GM19463 (cell line): ENCODE results near the gene ZNF701.
A peak's percentile ranks its signal among the peaks of the same experiment; 100 is the strongest.
"Not testable (repeated sequence)": the region's sequence is repeated elsewhere in the genome, so short reads cannot be mapped to it uniquely, and the experiment has no call there.

ENCODE experiments used
- ATAC-seq: cut with Tn5 transposase; IDR thresholded peaks from one replicate; pipeline ENCODE4 v1.9.1; 2021; ENCODE audit warnings: mild to moderate bottlenecking, moderate library complexity; ENCODE audit not compliant: unreplicated experiment

Gene ZNF701

DNA sequence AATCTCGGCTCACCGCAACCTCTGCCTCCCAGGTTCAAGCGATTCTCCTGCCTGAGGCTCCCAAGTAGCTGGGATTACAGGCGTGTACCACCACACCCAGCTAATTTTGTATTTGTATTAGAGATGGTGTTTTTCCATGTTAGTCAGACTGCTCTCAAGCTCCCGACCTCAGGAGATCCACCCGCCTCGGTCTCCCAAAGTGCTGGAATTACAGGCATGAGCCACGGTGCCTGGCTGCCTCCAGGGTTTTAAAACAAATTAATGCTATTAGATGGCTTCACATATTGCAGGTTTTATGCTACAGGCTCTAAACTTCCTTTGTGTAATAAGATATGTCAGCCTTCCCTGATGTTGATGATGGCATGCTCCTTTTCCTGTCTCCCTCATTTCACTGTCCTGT lies 8.5 kb upstream of the ZNF701 start:
- ATAC-seq: not testable (repeated sequence)

DNA sequence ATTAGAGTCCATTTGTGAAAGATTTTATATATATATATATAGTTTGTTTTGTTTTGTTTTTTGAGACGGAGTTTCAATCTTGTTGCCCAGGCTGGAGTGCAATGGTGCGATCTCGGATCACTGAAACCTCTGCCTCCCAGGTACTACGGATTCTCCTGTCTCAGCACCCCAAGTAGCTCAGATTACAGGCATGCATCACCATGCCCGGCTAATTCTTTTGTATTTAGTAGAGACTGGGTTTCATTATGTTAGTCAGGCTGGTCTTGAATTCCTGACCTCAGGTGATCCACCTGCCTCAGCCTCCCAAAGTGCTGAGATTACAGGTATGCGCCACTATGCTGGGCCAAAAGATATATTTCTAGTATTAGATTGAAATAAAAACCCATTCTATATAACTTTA lies 4.0 kb upstream of the ZNF701 start:
- ATAC-seq: no peak

DNA sequence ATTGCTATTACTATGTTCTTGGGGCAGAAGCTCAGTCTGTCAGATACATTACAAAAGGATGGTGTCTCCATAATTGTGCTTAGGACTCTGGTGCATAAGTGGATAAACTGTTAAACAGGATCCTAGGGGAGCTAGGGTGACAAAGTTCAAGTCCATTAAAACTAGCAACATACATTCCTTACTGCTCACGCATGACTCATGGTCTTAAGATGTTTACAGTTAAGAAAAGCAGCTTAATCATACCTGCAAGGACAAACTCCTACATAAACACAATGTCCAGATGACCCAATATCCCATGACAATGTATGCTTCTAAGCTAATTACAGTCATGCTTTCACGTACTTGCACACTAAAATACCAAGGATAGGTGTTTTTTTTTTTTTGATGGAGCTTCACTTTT lies 3.5 kb upstream of the ZNF701 start:
- ATAC-seq: no peak

DNA sequence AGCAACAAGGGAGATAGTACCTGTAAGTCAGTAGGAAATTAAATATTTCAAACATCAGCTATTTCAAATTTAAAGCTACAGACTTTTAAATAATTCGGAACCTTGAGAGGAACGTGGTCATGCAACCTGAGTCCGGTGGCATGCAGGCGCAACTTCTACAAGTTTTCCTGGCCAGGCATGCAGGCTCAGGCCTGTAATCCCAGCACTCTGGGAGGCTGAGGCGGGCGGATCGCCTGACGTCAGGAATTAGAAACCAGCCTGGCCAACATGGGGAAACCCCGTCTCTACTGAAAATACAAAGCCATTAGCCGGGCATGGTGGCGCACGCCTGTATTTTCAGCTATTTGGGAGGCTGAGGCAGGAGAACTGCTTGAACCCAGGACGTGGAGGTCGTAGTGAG lies 2.2 kb upstream of the ZNF701 start:
- ATAC-seq: no peak

DNA sequence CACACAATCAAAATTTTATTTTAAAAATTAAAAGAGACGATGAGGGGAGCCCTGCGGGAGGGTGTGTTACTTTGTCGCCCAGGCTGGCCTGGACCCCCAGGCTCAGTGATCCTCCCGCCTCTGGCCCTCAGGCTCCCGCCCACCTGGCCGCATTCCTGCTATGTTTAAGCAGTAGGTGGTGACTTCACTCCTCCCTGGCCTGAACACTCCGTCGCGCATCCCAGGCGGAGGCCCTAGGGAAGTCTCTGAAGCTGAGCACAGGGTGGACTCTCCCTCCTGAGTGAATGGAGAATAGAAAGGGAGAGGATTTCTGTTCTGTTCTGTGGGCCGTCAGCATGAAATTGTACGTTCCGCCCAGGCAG lies 468 bp upstream of the ZNF701 start:
- not testable (repeated sequence) for ATAC-seq

DNA sequence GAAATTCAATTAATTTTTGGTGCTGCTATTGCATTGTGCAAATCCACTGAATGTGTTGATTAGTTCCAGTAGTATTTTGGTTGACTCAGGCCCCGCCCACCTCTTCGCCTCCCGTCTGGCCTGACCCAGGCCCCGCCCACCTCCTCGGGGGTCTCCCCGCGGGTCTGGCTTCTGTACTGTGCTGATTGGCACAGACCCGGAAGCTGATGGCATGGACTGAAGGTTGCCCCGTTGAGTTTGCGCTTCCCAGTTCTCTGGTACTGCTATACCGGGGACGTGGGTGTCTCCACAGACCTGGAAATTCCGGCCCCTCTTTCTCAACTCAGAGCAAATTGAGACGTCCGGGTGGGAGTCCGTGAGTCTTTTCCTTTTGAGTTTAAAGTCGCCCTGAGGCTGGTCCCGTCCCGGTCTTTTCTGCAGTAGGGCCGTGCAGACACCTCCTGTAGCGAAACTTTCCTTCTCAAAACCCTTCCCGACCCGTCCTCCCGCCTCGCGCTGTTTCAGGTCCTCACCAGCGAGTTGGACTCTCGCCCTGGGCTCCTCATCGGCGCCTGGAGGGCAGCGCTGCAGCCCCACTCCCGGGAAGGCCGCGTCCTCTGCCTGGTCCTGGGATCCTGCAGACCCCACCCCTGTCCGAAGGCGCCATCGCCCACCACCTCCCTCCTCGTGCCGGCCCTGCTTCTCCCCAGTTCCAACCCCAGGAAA lies 14.8 kb downstream of the ZNF701 start:
- no peak for ATAC-seq

DNA sequence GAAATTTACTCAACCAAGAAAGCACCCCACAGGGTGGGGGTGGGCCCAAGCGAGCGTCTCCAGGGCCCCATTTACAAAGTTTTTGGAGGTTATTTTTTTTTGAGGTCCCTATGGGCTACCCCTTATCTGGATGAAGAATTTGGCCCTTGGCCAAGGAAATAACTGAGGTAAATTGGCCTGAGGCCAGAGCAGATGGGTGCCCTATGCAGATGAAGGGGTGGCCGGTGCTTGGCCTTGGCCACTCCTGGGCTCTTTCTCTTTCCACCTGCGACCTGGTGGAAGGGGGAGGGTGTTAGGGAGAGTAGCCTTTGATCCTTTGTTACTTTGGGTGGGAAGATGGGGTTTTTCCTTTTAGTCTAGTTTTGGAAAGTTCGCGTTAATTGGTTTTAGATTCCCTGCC lies 15.5 kb downstream of the ZNF701 start:
- no peak for ATAC-seq

DNA sequence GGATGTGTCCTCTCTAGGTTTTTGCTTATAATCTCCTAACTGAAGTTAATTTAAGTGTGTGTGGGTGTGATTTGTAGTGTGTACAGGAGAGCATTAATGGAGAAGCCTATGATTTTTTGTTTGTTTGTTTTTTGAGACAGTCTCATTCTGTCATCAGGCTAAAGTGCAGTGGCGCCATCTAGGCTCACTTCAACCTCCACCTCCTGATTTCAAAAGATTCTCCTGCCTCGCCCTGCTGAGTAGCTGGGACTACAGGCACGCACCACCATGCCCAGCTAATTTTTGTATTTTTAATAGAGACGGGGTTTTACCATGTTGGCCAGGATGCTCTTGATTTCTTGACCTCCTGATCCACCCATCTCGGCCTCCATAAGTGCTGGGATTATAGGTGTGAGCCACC lies 20.6 kb downstream of the ZNF701 start:
- no peak for ATAC-seq

DNA sequence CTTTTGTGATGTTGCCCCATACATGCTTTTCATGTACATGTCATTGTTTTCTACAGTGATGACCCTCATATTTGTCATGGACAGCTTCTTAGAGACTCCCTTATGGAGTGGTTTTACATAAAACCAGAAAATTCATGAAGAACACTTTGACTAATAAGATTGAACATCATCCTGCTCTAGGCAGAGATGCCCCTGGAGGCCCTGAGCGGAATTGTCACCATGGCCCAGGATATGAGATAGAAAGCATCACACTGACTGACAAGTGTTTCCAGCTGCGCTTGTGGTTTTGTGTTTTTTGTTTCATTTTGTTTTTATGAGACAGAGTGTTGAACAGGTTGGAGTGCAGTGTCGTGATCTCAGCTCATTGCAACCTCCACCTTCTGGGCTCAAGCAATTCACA lies 22.2 kb downstream of the ZNF701 start:
- ATAC-seq: no peak

DNA sequence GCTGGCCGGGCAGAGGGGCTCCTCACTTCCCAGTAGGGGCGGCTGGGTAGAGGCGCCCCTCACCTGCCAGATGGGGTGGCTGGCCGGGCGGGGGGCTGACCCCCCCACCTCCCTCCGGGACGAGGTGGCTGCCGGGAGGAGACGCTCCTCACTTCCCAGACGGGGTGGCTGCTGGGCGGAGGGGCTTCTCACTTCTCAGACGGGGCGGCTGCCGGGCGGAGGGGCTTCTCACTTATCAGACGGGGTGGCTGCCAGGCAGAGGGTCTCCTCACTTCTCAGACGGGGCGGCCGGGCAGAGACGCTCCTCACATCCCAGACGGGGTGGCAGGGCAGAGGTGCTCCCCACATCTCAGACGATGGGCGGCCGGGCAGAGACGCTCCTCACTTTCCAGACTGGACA lies 23.4 kb downstream of the ZNF701 start:
- ATAC-seq: not testable (repeated sequence)

DNA sequence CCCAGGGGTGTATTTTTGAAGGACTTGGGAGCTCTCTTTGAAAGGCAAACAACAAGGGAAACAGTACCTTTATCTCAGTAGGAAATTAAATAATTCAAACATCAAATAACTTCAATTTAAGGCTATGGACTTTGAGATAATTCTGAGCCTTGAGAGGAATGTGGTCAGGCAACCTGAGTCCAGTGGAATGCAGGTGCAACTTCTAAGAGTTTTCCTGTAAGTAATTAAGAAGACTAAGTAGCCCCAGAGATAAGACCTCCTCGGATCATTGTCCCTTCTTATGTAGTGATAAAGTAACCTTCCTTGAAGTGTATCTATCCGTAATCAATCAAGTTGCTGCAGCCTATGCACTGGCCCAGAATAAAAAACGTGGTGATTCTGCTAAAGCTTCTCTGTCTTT lies 29.2 kb downstream of the ZNF701 start:
- no peak for ATAC-seq

DNA sequence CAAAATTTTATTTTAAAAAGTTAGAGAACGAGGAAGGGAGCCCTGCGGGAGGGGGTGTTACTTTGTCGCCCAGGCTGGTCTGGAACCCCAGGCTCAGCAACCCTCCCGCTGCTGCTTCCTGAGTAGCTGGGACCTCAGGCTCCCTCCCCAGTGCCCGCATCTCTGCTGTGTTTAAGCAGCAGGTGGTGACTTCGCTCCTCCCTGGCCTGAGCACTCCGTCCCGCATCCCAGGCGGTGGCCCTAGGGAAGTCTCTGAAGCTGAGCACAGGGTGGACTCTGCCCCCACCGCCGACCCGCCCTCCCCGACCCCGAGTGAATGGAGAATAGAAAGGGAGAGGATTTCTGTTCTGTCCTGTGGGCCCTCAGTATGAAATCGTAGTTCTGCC lies 30.5 kb downstream of the ZNF701 start:
- ATAC-seq: peak; percentile 21

DNA sequence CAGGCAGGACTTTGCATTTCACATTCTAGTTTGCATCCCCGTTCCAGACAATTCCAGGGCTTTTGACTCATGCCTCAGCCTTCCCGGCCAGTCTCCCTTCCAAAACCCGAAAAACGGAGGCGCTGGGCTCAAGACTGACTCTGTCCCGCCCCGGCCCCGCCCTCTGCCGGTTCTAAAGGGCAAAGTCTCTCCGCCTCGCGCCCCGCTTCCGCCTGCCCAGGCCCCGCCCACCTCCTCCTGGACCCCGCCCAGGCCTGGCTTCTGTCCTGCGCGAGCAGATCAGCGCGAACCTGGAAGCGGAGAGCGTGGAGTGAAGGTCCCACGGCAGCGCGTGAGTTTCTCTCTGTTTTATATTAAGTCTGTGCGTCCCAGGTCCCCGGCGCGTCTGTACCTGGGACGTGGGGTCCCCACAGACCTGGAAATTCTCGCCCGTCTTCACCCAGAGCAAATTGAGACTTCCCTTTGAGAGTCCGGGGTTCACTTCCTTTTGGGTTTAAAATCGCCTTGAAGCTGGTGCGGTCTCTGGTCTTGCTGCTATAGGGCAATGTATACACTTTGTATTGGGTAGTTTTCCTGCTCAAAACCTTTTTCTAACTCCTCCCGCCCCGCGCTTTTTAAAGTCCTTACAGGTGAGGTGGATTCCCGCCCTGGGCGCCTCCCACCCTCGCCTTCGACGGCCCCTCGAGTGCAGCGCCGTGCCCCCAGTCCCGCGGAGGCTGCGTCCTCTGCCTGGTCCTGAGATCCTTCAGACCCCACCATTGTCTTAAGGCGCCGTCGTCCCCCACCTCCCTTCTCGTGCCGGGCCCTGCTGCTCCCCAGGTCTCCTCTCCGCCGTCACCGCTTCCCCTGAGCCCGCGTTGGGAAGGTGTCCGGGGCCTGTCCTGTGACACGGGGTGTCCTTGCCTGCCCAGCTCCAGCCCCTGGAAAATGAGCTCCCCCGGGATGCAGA lies 31.2 kb downstream of the ZNF701 start:
- peak; percentile 96 for ATAC-seq

DNA sequence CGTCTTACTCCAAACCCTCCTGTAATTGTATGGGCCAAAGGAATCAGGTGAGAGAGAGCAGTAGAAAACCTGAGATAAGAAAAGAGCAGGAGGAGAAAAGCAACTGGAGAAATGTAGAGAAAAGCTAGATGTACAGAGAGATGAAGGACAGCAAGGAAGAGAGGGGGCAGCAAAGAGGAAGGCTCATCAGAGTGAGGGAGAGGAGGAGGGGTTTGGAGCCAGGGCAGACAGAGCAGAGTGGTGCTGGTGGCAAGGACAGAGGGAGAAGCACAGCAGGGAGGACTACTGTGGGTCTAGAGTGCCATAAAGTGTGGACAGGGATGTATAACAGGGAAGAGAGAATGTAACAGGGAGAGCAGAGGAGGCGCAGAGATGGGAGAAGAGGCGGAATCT lies 31.9 kb downstream of the ZNF701 start:
- ATAC-seq: not testable (repeated sequence)

DNA sequence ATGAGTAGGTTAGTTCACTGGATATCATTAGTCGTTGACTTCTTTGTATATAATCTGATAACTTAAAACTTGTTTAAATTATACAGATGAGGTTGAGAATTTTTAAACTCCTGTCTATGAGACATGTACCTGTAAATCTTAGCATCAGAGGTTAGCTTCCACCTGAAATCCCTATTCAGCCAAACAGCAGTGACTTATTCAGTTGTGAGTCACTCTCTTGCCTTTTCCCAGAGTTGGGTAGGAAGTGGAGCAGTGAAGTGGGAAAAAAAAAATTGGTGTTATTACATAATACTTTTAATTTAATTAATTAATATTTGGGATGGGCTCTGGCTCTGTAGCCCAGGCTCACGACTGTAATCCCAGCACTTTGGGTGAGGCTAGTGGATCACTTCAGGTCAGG lies 32.9 kb downstream of the ZNF701 start:
- ATAC-seq: no peak

DNA sequence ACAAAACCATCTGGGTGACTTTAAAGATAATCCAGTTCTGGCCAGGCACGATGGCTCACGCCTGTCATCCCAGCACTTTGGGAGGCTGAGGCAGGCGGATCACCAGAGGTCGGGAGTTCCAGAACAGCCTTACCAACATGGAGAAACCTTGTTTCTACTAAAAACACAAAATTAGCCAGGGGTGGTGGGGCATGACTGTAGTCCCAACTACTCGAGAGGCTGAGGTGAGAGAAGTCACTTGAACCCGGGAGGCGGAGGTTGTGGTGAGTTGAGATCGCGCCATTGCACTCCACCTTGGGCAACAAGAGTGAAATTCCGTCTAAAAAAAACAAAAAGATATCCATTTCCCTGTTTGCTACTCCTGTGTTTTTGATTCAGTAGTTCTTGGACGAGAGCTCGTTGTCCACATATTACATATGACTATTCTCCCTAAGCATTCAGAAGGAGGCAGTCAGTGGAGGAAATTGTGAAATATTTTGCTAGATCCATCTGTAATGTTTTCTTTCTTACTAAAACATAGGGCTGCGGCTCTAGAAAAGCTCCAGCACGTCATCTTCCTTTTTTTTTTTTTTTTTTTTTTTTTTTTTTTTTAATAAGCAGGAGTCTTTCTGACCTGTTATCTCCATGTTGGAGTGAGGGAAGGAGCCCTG lies 33.6 kb downstream of the ZNF701 start:
- ATAC-seq: no peak

DNA sequence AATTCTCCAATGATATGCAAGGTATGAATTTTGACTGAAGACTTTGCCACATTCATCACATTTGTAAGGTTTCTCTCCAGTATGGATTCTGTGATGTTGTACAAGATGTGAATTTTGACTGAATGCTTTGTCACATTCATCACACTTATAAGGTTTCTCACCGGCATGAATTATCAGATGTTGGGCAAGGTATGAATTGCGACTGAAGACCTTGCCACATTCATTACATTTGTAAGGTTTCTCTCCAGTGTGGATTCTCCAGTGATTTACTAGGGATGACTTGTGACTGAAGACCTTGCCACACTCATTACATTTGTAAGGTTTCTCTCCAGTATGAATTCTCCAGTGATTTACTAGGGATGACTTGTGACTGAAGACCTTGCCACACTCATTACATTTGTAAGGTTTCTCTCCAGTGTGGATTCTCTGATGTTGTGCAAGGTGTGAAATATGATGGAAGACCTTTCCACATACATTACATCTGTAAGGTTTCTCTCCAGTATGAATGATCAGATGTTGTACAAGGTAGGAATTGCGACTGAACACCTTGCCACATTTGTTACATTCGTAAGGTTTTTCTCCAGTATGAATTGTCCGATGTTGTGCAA lies 43.3 kb downstream of the ZNF701 start:
- no peak for ATAC-seq

DNA sequence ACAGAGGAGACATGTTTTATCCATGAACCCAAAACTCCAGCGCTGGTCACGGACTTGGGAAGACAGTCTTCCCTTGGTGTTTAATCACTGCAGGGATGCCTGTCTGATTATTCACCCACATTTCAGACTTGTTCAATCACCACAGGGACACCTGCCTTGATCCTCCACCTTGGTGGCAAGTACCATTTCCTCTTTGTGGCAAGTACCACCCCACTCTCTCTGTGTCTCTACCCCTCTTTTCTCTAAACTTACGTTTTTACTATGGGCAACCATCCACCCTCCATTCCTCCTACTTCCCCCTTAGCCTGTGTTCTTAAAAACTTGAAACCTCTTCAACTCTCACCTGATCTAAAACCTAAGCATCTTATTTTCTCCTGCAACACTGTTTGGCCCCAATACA lies 51.3 kb downstream of the ZNF701 start:
- no peak for ATAC-seq

DNA sequence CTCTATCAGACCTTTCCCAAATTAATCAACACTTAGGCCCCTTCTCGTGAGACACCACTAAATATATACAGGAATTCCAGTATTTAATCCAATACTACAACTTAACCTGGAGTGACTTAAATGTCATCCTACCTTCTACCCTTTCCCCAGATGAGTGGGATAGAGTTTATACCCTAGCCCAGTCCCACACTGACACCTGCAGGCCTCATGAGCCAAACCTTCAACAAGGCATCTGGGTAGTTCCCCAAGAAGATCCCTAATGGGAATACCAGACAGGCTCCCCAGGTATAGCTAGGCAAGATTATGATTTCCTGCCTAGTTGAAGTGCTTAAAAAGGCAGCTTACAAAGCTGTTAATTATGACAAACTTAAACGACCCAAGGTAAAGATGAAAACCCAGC lies 52.2 kb downstream of the ZNF701 start:
- ATAC-seq: no peak

DNA sequence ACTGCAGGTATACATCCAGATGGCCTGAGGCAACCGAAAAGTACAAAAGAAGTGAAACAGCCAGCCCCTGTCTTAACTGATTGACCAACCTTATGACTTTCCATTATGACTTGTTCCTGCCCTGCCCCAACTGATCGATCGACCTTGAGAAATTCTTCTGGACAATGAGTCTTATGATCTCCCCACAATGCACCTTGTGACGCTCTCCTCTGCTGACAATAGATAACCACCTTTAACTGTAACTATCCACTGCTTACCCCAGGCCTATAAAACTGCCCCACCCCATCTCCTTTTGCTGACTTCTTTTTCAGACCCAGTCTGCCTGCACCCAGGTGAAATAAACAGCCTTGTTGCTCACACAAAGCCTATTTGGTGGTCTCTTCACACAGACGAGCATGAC lies 56.8 kb downstream of the ZNF701 start:
- no peak for ATAC-seq

DNA sequence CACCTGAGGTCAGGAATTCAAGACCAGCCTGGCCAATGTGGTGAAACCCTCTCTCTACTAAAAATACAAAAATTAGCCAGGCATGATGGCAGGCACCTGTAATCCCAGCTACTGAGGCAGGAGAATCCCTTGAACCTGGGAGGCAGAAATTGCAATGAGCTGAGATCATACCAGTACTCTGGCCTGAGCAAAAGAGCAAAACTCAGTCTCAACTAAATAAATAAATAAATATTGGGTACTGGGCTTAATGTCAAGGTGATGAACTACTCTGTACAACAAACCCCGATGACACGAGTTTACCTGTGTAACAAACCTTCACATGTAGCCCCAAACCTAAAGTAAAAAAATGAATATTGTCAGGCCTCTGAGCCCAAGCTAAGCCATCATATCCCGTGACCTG lies 57.4 kb downstream of the ZNF701 start:
- not testable (repeated sequence) for ATAC-seq
